ENCODE results near the gene RIN2.

DNA sequence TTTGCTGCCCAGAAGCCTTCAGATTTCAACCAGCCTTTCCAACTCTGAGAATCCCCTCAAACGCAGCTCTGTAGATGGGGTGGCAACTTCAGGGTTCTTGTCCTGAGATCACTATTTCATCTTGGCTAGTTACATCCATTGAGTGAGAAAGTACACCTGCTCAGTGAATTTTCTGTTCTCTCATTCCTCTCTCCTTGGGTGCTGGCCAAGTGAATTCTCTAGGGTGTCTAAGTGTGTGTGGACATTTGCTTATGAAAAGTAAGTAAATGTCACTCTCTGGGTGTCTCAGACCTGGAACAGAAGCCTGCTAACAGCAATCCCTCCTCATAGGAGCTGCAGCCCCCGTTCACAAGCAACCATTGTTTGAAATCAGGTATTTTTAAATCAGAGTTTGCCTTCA, 3.8 kb downstream of the RIN2 start:
- no peak for TF ChIP-seq POLR2AphosphoS5 (IDR thresholded peaks at IDR 0.05)
- TF ChIP-seq CTCF (IDR thresholded peaks at IDR 0.05), result no peak
- TF ChIP-seq POLR2A (IDR thresholded peaks at IDR 0.05), result no peak

All from suprapubic skin (tissue), 4 donors.